Effector memory CD4-positive, alpha-beta T cell (primary cell): ENCODE measurements around the gene ITPRID1.

Experiments used
- DNase-seq, 3 donors: peaks; one replicate each; pipeline ENCODE4 v3.0.0-alpha.2; 2020
- H3K27ac ChIP-seq: 2 replicates; pipeline ENCODE4 v1.7.0; 2013; ENCODE audit warnings: mild to moderate bottlenecking, low read length, moderate library complexity; ENCODE audit not compliant: insufficient read depth, poor library complexity, severe bottlenecking
- H3K27me3 ChIP-seq: replicated peaks from 2 replicates; pipeline ENCODE4 v1.7.0; 2013; ENCODE audit warnings: mild to moderate bottlenecking, low read length; ENCODE audit not compliant: insufficient read depth, control insufficient read depth, poor library complexity, severe bottlenecking
- H3K36me3 ChIP-seq: 2 replicates; pipeline ENCODE4 v1.7.0; 2013; ENCODE audit warnings: mild to moderate bottlenecking, low read length, moderate library complexity; ENCODE audit not compliant: control insufficient read depth, insufficient read depth
- H3K4me1 ChIP-seq: 2 replicates; pipeline ENCODE4 v1.7.0; 2013; ENCODE audit warnings: low read length, mild to moderate bottlenecking; ENCODE audit not compliant: control insufficient read depth, insufficient read depth, poor library complexity, severe bottlenecking
- H3K4me3 ChIP-seq: 2 replicates; pipeline ENCODE4 v1.7.0; 2013; ENCODE audit warnings: low read length, low read depth, mild to moderate bottlenecking; ENCODE audit not compliant: insufficient read depth, poor library complexity, severe bottlenecking
- H3K9me3 ChIP-seq: 2 replicates; pipeline ENCODE4 v1.7.0; 2013; ENCODE audit warnings: mild to moderate bottlenecking, low read length, moderate library complexity; ENCODE audit not compliant: control insufficient read depth

The ITPRID1 gene

DNA sequence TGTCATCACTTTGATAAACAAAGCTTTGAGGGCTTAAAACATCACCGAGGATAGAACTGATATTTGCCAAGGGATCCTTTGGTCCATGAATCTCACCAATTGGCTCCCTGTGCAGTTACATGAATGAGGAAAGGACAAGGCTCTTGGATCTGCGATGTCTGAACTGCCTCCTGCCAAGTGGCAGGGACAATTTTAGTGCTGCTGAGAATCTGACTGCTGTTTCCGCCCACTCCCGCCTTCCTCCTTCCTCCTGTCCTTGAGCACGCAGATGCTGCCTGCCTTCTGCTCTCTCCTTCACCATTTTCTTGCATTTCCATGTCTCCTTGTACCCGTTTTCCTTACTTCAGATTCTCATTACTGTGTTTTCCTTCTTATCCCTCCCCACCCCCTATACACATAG is 26.8 kb upstream of the ITPRID1 start:
- H3K4me1 ChIP-seq: no peaks in the 10 kb centered on the region
- H3K27ac ChIP-seq: no peak overlapping the region
- no peaks in the 10 kb centered on the region for H3K27me3 ChIP-seq
- H3K9me3 ChIP-seq: no peaks in the 10 kb centered on the region
- DNase-seq: no peak
- H3K36me3 ChIP-seq: no peaks in the 10 kb centered on the region
- H3K4me3 ChIP-seq: no peak overlapping the region

DNA sequence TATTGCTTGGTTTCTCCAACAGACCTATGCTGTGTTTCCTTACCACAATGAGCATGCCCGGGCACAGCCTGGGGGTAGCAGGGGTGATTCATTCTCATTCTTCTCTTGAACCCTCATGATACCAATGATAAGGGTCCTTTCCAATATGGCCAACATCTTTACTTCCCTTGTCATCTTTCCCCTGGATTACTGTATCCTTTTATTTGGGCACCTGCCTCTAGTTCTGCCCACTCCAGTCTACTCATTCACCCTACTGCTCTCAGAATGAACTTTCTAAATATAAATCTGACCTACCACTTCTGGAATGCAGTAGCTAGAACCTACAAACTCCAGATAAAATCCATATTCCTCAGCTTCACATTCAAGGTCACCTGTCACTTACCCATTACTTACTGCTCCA is 26.4 kb upstream of the ITPRID1 start:
- Histone ChIP-seq H3K4me1 (no peaks in the 10 kb centered on the region), H3K36me3 (no peaks in the 10 kb centered on the region), H3K9me3 (no peaks in the 10 kb centered on the region), H3K4me3 (no peak overlapping the region), H3K27me3 (no peaks in the 10 kb centered on the region), H3K27ac (no peak overlapping the region)
- DNase-seq: no peak

DNA sequence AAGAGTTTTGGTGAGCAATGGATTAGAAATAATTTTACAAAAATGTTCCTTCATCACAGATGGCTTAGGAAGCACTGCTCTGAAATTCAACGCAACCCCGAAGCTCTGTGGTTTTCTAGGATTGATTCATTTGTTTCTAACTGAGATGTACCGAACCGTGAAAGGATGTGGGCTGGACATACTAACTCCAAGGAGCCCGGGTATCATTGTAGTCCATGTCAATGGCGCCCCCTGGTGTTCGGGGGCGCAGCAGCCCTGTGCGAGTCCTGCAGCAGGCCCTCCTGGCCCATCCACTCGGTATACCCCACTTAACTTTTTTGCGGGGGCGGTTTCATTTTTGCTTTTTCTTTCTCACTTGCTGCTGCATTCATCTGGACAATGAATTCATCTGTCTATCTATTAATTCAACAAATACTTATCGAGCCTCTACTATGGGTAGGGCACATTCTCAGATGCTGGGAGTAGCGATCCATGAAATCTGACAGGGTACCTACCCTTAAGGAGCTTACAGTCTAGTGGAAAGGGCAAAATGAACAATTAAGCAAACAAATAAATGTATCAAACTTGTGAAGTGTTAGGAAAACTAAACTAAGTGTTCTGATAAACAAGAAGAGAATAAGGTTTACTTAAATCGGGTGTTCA is 25.2 kb upstream of the ITPRID1 start:
- H3K27me3 ChIP-seq: no peaks in the 10 kb centered on the region
- no peak overlapping the region for H3K4me3 ChIP-seq
- no peak for DNase-seq
- no peak overlapping the region for H3K27ac ChIP-seq
- H3K9me3 ChIP-seq: no peaks in the 10 kb centered on the region
- no peaks in the 10 kb centered on the region for H3K4me1 ChIP-seq
- H3K36me3 ChIP-seq: no peaks in the 10 kb centered on the region

DNA sequence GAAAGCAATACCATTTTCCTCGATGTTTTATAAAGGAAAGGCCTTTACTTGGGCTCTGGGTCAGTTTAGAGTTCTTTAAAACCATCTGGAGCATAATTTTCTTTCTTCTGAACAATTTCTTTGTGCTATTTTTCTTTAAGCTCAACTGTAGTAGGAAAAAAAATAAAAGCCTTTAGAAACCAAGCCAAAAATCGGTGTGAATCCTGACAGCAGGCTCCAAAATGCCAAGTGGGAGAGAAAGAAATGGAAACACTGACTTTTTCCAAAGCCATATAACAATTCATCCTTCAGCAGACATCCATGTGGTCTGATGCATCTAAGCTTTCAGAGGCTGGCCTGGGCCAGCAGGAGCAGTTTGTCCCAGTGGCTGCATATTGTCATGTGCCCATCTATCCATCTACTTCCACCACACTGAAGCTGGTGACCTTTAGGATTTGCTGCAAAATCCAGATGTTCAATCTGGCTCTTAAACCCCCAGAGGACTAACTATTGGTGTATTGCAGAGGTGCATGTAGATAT is 23.0 kb upstream of the ITPRID1 start:
- DNase-seq: no peak
- Histone ChIP-seq H3K4me3 (no peak overlapping the region), H3K27me3 (no peaks in the 10 kb centered on the region), H3K36me3 (no peaks in the 10 kb centered on the region), H3K27ac (no peak overlapping the region), H3K9me3 (no peaks in the 10 kb centered on the region), H3K4me1 (no peaks in the 10 kb centered on the region)

DNA sequence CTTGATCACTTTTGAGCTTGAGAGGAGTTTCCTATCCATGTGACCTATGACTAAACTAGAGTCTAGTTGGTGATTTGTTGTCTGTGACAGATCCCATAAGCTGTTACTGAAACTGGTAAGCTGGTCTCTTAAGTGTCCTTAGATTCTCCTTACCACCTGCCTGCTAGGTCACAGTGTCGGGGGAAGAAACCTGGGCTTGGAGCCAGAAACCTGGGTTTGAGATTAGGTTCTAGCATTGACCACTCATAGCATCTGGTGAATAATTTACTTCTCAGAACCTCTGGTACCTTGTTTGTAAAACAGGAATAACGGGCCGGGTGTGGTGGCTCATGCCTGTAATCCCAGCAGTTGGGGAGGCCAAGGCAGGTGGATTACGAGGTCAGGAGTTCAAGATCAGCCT is 21.8 kb upstream of the ITPRID1 start:
- no peaks in the 10 kb centered on the region for H3K9me3 ChIP-seq
- no peaks in the 10 kb centered on the region for H3K4me1 ChIP-seq
- H3K27ac ChIP-seq: no peak overlapping the region
- no peaks in the 10 kb centered on the region for H3K36me3 ChIP-seq
- no peaks in the 10 kb centered on the region for H3K27me3 ChIP-seq
- H3K4me3 ChIP-seq: no peak overlapping the region
- no peak for DNase-seq

DNA sequence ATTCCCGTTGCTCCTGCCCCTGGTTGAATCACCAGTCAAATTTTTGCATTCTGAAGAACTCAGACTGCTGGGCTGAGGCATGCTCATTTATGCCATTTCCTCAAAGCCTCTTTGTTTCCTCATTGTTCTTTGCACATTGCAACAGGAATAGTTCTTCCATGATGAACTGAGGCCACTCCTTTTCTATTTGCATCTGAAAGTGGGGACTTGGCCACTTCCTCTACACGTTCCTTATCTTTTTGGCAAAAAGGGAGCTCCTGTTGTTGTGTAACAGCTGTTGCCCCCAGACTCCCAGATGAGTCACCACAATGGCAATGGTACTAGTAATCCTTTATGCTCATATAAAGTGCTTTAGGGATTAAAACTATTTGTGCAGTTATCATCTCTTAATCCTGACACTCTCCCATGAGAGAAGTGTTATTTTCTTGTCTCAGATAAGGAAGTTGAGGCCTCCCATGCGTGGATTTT is 20.1 kb upstream of the ITPRID1 start:
- no peak for DNase-seq
- Histone ChIP-seq H3K4me3 (no peak overlapping the region), H3K9me3 (no peaks in the 10 kb centered on the region), H3K27me3 (no peaks in the 10 kb centered on the region), H3K4me1 (no peaks in the 10 kb centered on the region), H3K36me3 (no peaks in the 10 kb centered on the region), H3K27ac (no peak overlapping the region)

DNA sequence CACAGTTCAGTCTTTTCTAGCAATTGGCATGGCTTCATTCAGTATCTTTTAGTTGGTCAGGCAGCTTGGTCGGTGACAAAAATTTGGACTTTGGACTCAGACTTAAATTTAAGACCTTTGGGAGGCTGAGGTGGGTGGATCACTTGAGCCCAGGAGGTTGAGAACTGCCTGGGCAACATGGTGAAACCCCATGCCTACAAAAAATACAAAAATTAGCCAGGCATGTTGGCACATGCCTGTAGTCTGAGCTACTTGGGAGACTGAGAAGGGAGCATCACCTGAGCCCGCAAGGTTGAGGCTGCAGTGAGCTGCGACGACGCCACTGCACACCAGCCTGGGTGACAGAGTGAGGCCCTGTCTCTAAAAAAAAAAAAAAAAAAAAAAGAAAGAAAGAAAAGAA is 19.5 kb upstream of the ITPRID1 start:
- no peaks in the 10 kb centered on the region for H3K9me3 ChIP-seq
- no peak overlapping the region for H3K4me3 ChIP-seq
- no peak for DNase-seq
- H3K36me3 ChIP-seq: no peaks in the 10 kb centered on the region
- no peaks in the 10 kb centered on the region for H3K4me1 ChIP-seq
- no peak overlapping the region for H3K27ac ChIP-seq
- no peaks in the 10 kb centered on the region for H3K27me3 ChIP-seq

DNA sequence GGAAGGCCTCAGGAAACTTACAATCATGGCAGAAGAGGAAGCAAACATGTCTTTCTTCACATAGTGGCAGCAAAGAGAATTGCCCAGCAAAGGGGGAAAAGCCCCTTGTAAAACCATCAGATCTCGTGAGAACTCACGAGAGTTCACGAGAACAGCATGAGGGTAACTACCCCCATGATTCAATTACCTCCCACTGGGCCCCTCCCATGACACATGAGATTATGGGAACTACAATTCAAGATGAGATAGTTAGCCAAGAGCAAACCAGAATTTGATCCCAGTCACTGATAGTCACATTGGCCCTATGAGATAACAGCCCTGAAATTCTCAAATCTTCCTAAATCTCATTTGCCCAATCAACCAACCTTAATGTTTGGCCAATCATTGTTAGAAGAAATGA is 18.2 kb upstream of the ITPRID1 start:
- no peak overlapping the region for H3K4me3 ChIP-seq
- H3K36me3 ChIP-seq: no peaks in the 10 kb centered on the region
- H3K9me3 ChIP-seq: no peaks in the 10 kb centered on the region
- no peak overlapping the region for H3K27ac ChIP-seq
- H3K4me1 ChIP-seq: no peaks in the 10 kb centered on the region
- DNase-seq: no peak
- no peaks in the 10 kb centered on the region for H3K27me3 ChIP-seq

DNA sequence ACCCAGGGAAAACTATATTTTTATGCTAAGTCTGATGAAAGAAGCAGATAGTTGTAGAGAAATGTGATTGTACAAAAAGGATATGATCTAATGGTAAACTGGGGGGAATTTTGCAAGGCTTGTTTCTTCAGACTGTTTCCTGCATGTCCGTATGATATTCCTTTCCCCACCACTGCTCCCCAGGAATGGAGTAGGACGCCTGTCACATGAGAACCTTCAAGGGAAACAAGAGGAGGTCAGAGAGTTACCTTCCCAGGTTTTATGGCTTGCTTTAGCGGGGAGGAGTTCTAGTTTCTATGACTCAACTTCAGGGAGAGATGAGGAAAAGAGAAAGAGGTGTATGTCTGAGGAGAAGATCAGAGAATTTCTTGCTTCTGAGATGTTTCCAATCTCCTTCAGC is 16.4 kb upstream of the ITPRID1 start:
- no peak overlapping the region for H3K27ac ChIP-seq
- H3K4me1 ChIP-seq: no peaks in the 10 kb centered on the region
- H3K9me3 ChIP-seq: no peaks in the 10 kb centered on the region
- no peaks in the 10 kb centered on the region for H3K36me3 ChIP-seq
- no peak for DNase-seq
- no peak overlapping the region for H3K4me3 ChIP-seq
- H3K27me3 ChIP-seq: no peaks in the 10 kb centered on the region

DNA sequence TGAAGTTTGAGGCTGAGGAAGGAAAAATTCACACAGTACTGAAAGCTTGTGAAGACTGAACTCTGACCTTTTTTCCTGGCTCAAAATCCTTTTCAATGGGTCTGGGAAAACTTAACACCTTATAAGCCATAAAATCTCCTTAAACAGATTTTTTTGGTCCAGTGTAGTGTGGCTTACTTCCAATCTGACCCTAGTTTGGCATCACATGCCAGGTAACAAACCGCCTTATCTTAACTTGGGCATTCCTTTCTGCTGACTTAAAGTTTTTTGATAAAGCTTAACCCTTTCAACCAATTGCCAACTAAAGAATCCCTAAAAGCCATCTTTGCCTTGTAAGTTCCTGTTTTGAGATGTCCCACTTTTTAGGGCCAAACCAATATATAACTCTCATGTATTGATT is 13.2 kb upstream of the ITPRID1 start:
- no peak overlapping the region for H3K27ac ChIP-seq

More for the DNA sequence above, 13.2 kb upstream of the ITPRID1 start:
- H3K4me1 ChIP-seq: no peaks in the 10 kb centered on the region
- DNase-seq: no peak
- no peak overlapping the region for H3K4me3 ChIP-seq
- no peaks in the 10 kb centered on the region for H3K9me3 ChIP-seq
- no peaks in the 10 kb centered on the region for H3K36me3 ChIP-seq
- no peaks in the 10 kb centered on the region for H3K27me3 ChIP-seq
